H1 (cell line): ENCODE measurements around the gene ETNPPL. TPM values are rescaled to one million over a fixed set of nuclear protein-coding genes. Genes with fewer than 3 reads are reported as not detected.

Experiments
- CTCF ChIA-PET: fragments of 300-600 bp; sonication (Branson Sonifier 250); formaldehyde crosslinking; loops from one replicate; lab custom pipeline; 2021; ENCODE audit not compliant: partially characterized antibody; lab: Charles Lee
- POLR2A ChIA-PET: fragments of 300-600 bp; sonication (Branson Sonifier 250); formaldehyde crosslinking; loops from one replicate; lab custom pipeline; 2021; ENCODE audit warnings: inconsistent platforms; ENCODE audit not compliant: partially characterized antibody; lab: Charles Lee
- DNase-seq, 2 experiments: peaks; one replicate each; pipeline versions ENCODE4 v3.0.0 to v3.0.0-alpha.2; 2010 to 2022; ENCODE audit warnings: low spot score in 2 of 2, low read depth in 1 of 2, mixed read lengths in 1 of 2
- FAIRE-seq: peaks from 2 replicates; lab custom pipeline; 2011; peaks lifted over from hg19 to GRCh38; lab: Jason Lieb, UNC
- H2AFZ ChIP-seq: 2 replicates; pipeline ENCODE4 v1.8.1; 2012; ENCODE audit warnings: low read length, inconsistent platforms
- H2AK5ac ChIP-seq: 2 replicates; pipeline ENCODE4 v1.6.1; 2013; ENCODE audit warnings: low read depth, low read length
- H2BK120ac ChIP-seq: replicated peaks from 2 replicates; pipeline ENCODE3; 2013; ENCODE audit warnings: low read depth, low read length, inconsistent platforms
- H2BK12ac ChIP-seq: 2 replicates; pipeline ENCODE4 v1.6.1; 2013; ENCODE audit warnings: low read depth, low read length
- H2BK15ac ChIP-seq: 2 replicates; pipeline ENCODE4 v1.6.1; 2013; ENCODE audit warnings: low read length
- H2BK20ac ChIP-seq: 2 replicates; pipeline ENCODE4 v1.6.1; 2013; ENCODE audit warnings: low read length
- H2BK5ac ChIP-seq: 2 replicates; pipeline ENCODE4 v1.6.1; 2013; ENCODE audit warnings: low read depth, low read length
- H3K14ac ChIP-seq: 2 replicates; pipeline ENCODE4 v1.6.1; 2013; ENCODE audit warnings: inconsistent platforms; ENCODE audit not compliant: insufficient read length
- H3K18ac ChIP-seq: 2 replicates; pipeline ENCODE4 v1.6.1; 2013; ENCODE audit warnings: low read length; ENCODE audit errors: extremely low read depth
- H3K23ac ChIP-seq: 2 replicates; pipeline ENCODE4 v1.6.1; 2013; ENCODE audit warnings: inconsistent platforms; ENCODE audit not compliant: insufficient read length
- H3K23me2 ChIP-seq: 2 replicates; pipeline ENCODE4 v1.6.1; 2013; ENCODE audit warnings: low read depth, low read length
- H3K27ac ChIP-seq: 2 replicates; pipeline ENCODE4 v1.6.1; 2011; ENCODE audit warnings: low read depth, low read length, inconsistent platforms
- H3K27me3 ChIP-seq, 4 experiments: replicated peaks in 1 of 4; 1 replicate in 1 of 4; 2 replicates in 3 of 4; pipeline versions ENCODE4 v1.6.1 to v1.8.1; 2011 to 2013; ENCODE audit warnings: low read length in 3 of 4, mild to moderate bottlenecking in 3 of 4, inconsistent platforms in 2 of 4, mixed read lengths in 2 of 4, moderate library complexity in 1 of 4; ENCODE audit not compliant: control insufficient read depth in 3 of 4, insufficient read depth in 3 of 4; ENCODE audit errors: extremely low read depth in 1 of 4
- H3K36me3 ChIP-seq, 4 experiments: 2 replicates each; pipeline versions ENCODE4 v1.6.1 to v1.8.1; 2011 to 2013; ENCODE audit warnings: mild to moderate bottlenecking in 4 of 4, low read length in 3 of 4, moderate library complexity in 2 of 4, control low read depth in 1 of 4, inconsistent platforms in 1 of 4; ENCODE audit not compliant: insufficient read depth in 4 of 4, control insufficient read depth in 2 of 4
- H3K4ac ChIP-seq: replicated peaks from 2 replicates; pipeline ENCODE3; 2013; ENCODE audit warnings: low read length, low read depth, mixed read lengths, inconsistent platforms; ENCODE audit not compliant: insufficient read length
- H3K4me1 ChIP-seq, 4 experiments: replicated peaks in 1 of 4; 1 replicate in 1 of 4; 2 replicates in 3 of 4; pipeline versions ENCODE4 v1.6.1 to v1.8.1; 2011 to 2013; ENCODE audit warnings: low read length in 3 of 4, inconsistent platforms in 2 of 4, mixed read lengths in 1 of 4; ENCODE audit not compliant: insufficient read depth in 4 of 4, control insufficient read depth in 3 of 4
- H3K4me2 ChIP-seq, 2 experiments: 2 replicates each; pipeline versions ENCODE4 v1.6.1 to v1.8.1; 2011 to 2013; ENCODE audit warnings: low read depth in 2 of 2, low read length in 2 of 2, control low read depth in 1 of 2, inconsistent platforms in 1 of 2, mild to moderate bottlenecking in 1 of 2; ENCODE audit not compliant: insufficient read depth in 1 of 2
- H3K4me3 ChIP-seq, 4 experiments: fragments of 200-600, 300-600 bp in 1 of 4; sonication (generic), shearing (Covaris generic), sonication (Bioruptor Twin) in 1 of 4; 2 replicates each; pipeline versions ENCODE4 v1.5.1 to v1.8.1; 2011 to 2016; ENCODE audit warnings: low read length in 4 of 4, low read depth in 3 of 4, control low read depth in 2 of 4, inconsistent platforms in 2 of 4, mild to moderate bottlenecking in 2 of 4, mixed read lengths in 1 of 4, moderate library complexity in 1 of 4; ENCODE audit not compliant: insufficient read depth in 2 of 4; ENCODE audit errors: extremely low read depth in 1 of 4
- H3K56ac ChIP-seq: replicated peaks from 2 replicates; pipeline ENCODE3; 2013; ENCODE audit warnings: low read depth, mild to moderate bottlenecking, mixed read lengths, low read length, inconsistent platforms; ENCODE audit not compliant: insufficient read length
- H3K79me1 ChIP-seq: 2 replicates; pipeline ENCODE4 v1.6.1; 2013; ENCODE audit warnings: low read depth, low read length, control low read depth
- H3K79me2 ChIP-seq, 2 experiments: 2 replicates each; pipeline versions ENCODE4 v1.6.1 to v1.8.1; 2012 to 2013; ENCODE audit warnings: low read length in 2 of 2, mild to moderate bottlenecking in 2 of 2, inconsistent platforms in 1 of 2; ENCODE audit not compliant: insufficient read depth in 2 of 2, control insufficient read depth in 1 of 2
- H3K9ac ChIP-seq, 4 experiments: replicated peaks in 1 of 4; 1 replicate in 1 of 4; 2 replicates in 3 of 4; pipeline versions ENCODE4 v1.6.1 to v1.8.1; 2011 to 2013; ENCODE audit warnings: low read depth in 3 of 4, low read length in 3 of 4, control low read depth in 2 of 4, mild to moderate bottlenecking in 2 of 4, moderate library complexity in 2 of 4, inconsistent platforms in 1 of 4; ENCODE audit errors: extremely low read depth in 1 of 4
- H3K9me3 ChIP-seq, 2 experiments: 2 replicates each; pipeline versions ENCODE4 v1.6.1 to v1.8.1; 2012 to 2013; ENCODE audit warnings: mild to moderate bottlenecking in 2 of 2, moderate library complexity in 2 of 2, control low read depth in 1 of 2, inconsistent platforms in 1 of 2, low read depth in 1 of 2, low read length in 1 of 2, mixed read lengths in 1 of 2; ENCODE audit not compliant: insufficient read depth in 2 of 2
- H4K20me1 ChIP-seq, 2 experiments: replicated peaks in 1 of 2; 2 replicates each; pipeline versions ENCODE3 to v1.8.1; 2011 to 2013; ENCODE audit warnings: inconsistent platforms in 2 of 2, low read length in 2 of 2, mild to moderate bottlenecking in 1 of 2; ENCODE audit not compliant: insufficient read depth in 2 of 2, control insufficient read depth in 1 of 2
- H4K5ac ChIP-seq: 2 replicates; pipeline ENCODE4 v1.6.1; 2013; ENCODE audit warnings: low read length, low read depth, mixed read lengths, inconsistent platforms; ENCODE audit not compliant: insufficient read length
- H4K8ac ChIP-seq: 2 replicates; pipeline ENCODE4 v1.8.0; 2013; ENCODE audit warnings: mild to moderate bottlenecking, moderate library complexity, low read length, inconsistent platforms; ENCODE audit not compliant: insufficient read depth; ENCODE audit errors: extremely low read depth
- H4K91ac ChIP-seq: replicated peaks from 2 replicates; pipeline ENCODE3; 2013; ENCODE audit warnings: low read length, mixed read lengths, inconsistent platforms; ENCODE audit not compliant: insufficient read length
- CBX8 ChIP-seq: fragments of 300-800, 300-1000 bp; sonication (generic); IDR thresholded peaks from 2 replicates; pipeline ENCODE4 v1.7.1; 2016; ENCODE audit warnings: low read depth, low read length, borderline replicate concordance
- SIX5 ChIP-seq: IDR thresholded peaks from 2 replicates; pipeline ENCODE4 v1.6.1; 2011; ENCODE audit warnings: mild to moderate bottlenecking, low read depth, low read length
- SP4 ChIP-seq: IDR thresholded peaks from 2 replicates; pipeline ENCODE4 v1.6.1; 2012; ENCODE audit warnings: low read length, inconsistent platforms
- WGBS, 2 experiments: shearing (Covaris generic) in 1 of 2; methylation state at CpG; one replicate each; pipeline versions ENCODE4 v1.1.6 to v1.1.7; 2013 to 2015; ENCODE audit warnings: low lambda C conversion rate in 2 of 2, mixed read lengths in 2 of 2, inconsistent platforms in 1 of 2, low coverage in 1 of 2, missing lambda C conversion rate in 1 of 2; ENCODE audit not compliant: insufficient replicate concordance in 2 of 2, insufficient coverage in 1 of 2, insufficient read length in 1 of 2; ENCODE audit errors: extremely low coverage in 1 of 2, missing lambda C conversion rate in 1 of 2; 5-methylcytosine and 5-hydroxymethylcytosine counted together
- polyA plus RNA-seq, 7 experiments: library from polyadenylated mRNA; depleted of rRNA in 3 of 7; stranded (reverse) in 5 of 7; unstranded in 2 of 7; fragments of >200 nt in 5 of 7; fragments of 200-250 nt in 2 of 7; gene quantifications; 1 replicate in 5 of 7; 2 replicates in 1 of 7; 4 replicates in 1 of 7; pipeline versions ENCODE4 v1.2.1 to v1.2.3, GENCODE V29; 2011 to 2013; ENCODE audit warnings: missing spikeins in 2 of 7, mixed read lengths in 2 of 7
- total RNA-seq: library from RNA; stranded (reverse); fragmentation: NEBNext Ultra II Directional; extraction: Animal tissue kit (Norgen Biotek cat#: 25700); gene quantifications from 2 replicates; pipeline ENCODE4 v1.2.1, GENCODE V29; 2021

The ETNPPL gene
- total and polyA plus RNA-seq, 2 of the 8 experiments (the other 6 are each of a cell fraction or from before 2014, with no cell fraction given): 0.80 to 2.5 TPM

- Histone ChIP-seq H3K79me1 (no peaks in the 10 kb centered on the region), H3K4me1 (no peaks in the 10 kb centered on the region), H2BK15ac (no peak overlapping the region), H3K9ac (no peak overlapping the region), H3K36me3 (no peaks in the 10 kb centered on the region), H2BK12ac (no peak overlapping the region), H3K23ac (no peak overlapping the region), H3K14ac (no peak overlapping the region), H2AK5ac (no peak overlapping the region), H2BK5ac (no peak overlapping the region), H3K9me3 (no peaks in the 10 kb centered on the region), H3K27me3 (no peaks in the 10 kb centered on the region), H3K4me3 (no peak overlapping the region), H4K8ac (no peak overlapping the region), H3K79me2 (no peaks in the 10 kb centered on the region), H4K20me1 (peaks cover 0 to 2% of the 10 kb centered on the region in 2 experiments), H2BK20ac (no peak overlapping the region), H3K4ac (no peak overlapping the region), H3K23me2 (no peaks in the 10 kb centered on the region), H3K4me2 (no peak overlapping the region), H4K91ac (no peak overlapping the region), H2AFZ (no peak overlapping the region), H3K27ac (no peak overlapping the region), H3K18ac (no peak overlapping the region), H3K56ac (no peak overlapping the region), H4K5ac (no peak overlapping the region), H2BK120ac (no peak overlapping the region)
- WGBS, 2 experiments: 86% methylated on average over 3 of the region's 3 CpGs; no CpG with 5 or more reads in 1 of the 2 experiments
- ChIA-PET CTCF (interaction anchor here (1.0 to 1.4 kb wide), 2 partner anchors 11 to 82 kb away, joined by 3 to 4 read pairs; partner anchors contain the start of gene ETNPPL), POLR2A (no interaction called here)
- FAIRE-seq: no peak
- DNase-seq: no peak
- TF ChIP-seq CBX8 (no peak), SP4 (no peak), SIX5 (no peak)
Observed at GRCh38 chr4:108751321-108751720, 11.5 kb downstream of the ETNPPL start.
